Endothelial cell of umbilical vein (primary cell): Measurements from ENCODE around the gene CTIF. TPM values are rescaled to one million over a fixed set of nuclear protein-coding genes. Genes with fewer than 3 reads are reported as not detected.

Experiments used
- BruUV-seq: library from RNA; stranded (reverse); fragments of 400-500 nt; replicated peaks from 2 replicates; lab custom pipeline; 2021; lab: Mats Ljungman, UMichigan
- CTCF ChIA-PET: fragments of 300-600, 350-600 bp; sonication (Branson Sonifier 250); formaldehyde crosslinking; loops from one replicate; lab custom pipeline; 2021; ENCODE audit warnings: antibody characterized with exemption, inconsistent platforms; lab: Charles Lee
- POLR2A ChIA-PET: fragments of 300-600, 350-600 bp; sonication (Branson Sonifier 250); formaldehyde crosslinking; loops from one replicate; lab custom pipeline; 2021; ENCODE audit warnings: antibody characterized with exemption, inconsistent platforms; lab: Charles Lee
- DNase-seq: peaks from one replicate; pipeline ENCODE4 v3.0.0-alpha.2; 2011; ENCODE audit warnings: low read depth, low spot score
- FAIRE-seq: peaks from 2 replicates; lab custom pipeline; 2011; peaks lifted over from hg19 to GRCh38; lab: Jason Lieb, UNC
- H2AFZ ChIP-seq: 2 replicates; pipeline ENCODE4 v1.6.0; 2012; ENCODE audit warnings: low read depth, low read length, control low read depth, inconsistent platforms
- H3K27ac ChIP-seq: 2 replicates; pipeline ENCODE4 v1.5.1; 2011; ENCODE audit warnings: low read depth, mild to moderate bottlenecking, control low read depth, low read length, moderate library complexity; ENCODE audit not compliant: insufficient read depth
- H3K27me3 ChIP-seq, 2 experiments: 2 replicates each; pipeline versions ENCODE4 v1.6.0 to v1.6.1; 2011; ENCODE audit warnings: low read length in 2 of 2, mixed read lengths in 1 of 2; ENCODE audit not compliant: control insufficient read depth in 2 of 2, insufficient read depth in 2 of 2
- H3K36me3 ChIP-seq, 2 experiments: 2 replicates in 1 of 2; 3 replicates in 1 of 2; pipeline ENCODE4 v1.5.1; 2011; ENCODE audit warnings: low read length in 2 of 2, mild to moderate bottlenecking in 1 of 2, moderate library complexity in 1 of 2; ENCODE audit not compliant: control insufficient read depth in 2 of 2, insufficient read depth in 2 of 2; ENCODE audit errors: extremely low read depth in 1 of 2
- H3K4me1 ChIP-seq: 3 replicates; pipeline ENCODE4 v1.5.1; 2011; ENCODE audit warnings: mild to moderate bottlenecking, low read length; ENCODE audit not compliant: control insufficient read depth, insufficient read depth; ENCODE audit errors: extremely low read depth
- H3K4me2 ChIP-seq: 2 replicates; pipeline ENCODE4 v1.6.1; 2011; ENCODE audit warnings: low read length, control low read depth, mixed read lengths; ENCODE audit not compliant: insufficient read depth
- H3K4me3 ChIP-seq, 3 experiments: fragments of 200-600 bp in 1 of 3; sonication (generic), shearing (Covaris generic) in 1 of 3; replicated peaks in 1 of 3; 2 replicates each; pipeline ENCODE4 v1.5.1; 2011 to 2016; ENCODE audit warnings: control low read depth in 3 of 3, low read length in 3 of 3, mild to moderate bottlenecking in 2 of 3, inconsistent platforms in 1 of 3, low read depth in 1 of 3, moderate library complexity in 1 of 3; ENCODE audit not compliant: insufficient read depth in 1 of 3
- H3K79me2 ChIP-seq: 2 replicates; pipeline ENCODE4 v1.6.0; 2012; ENCODE audit warnings: low read length, inconsistent platforms; ENCODE audit not compliant: control insufficient read depth, insufficient read depth
- H3K9ac ChIP-seq: replicated peaks from 2 replicates; pipeline ENCODE3; 2011; ENCODE audit warnings: low read length, control low read depth; ENCODE audit not compliant: insufficient read depth; ENCODE audit errors: extremely low read depth
- H3K9me1 ChIP-seq: replicated peaks from 3 replicates; pipeline ENCODE4 v1.6.0; 2011; ENCODE audit warnings: mild to moderate bottlenecking, low read length; ENCODE audit not compliant: control insufficient read depth, insufficient read depth; ENCODE audit errors: extremely low read depth
- H3K9me3 ChIP-seq: replicated peaks from 2 replicates; pipeline ENCODE4 v1.5.1; 2012; ENCODE audit warnings: low read length, inconsistent platforms; ENCODE audit not compliant: control insufficient read depth, insufficient read depth
- H4K20me1 ChIP-seq: replicated peaks from 2 replicates; pipeline ENCODE3; 2011; ENCODE audit warnings: mild to moderate bottlenecking, low read length; ENCODE audit not compliant: control insufficient read depth, insufficient read depth; ENCODE audit errors: extremely low read depth
- CTCF ChIP-seq, 2 donors: IDR thresholded peaks; 1 replicate in 1 of 2; 2 replicates in 1 of 2; pipeline ENCODE4 v1.5.1; 2011; ENCODE audit warnings: low read length in 2 of 2, mild to moderate bottlenecking in 2 of 2, moderate library complexity in 2 of 2, control low read depth in 1 of 2, inconsistent platforms in 1 of 2, low read depth in 1 of 2; ENCODE audit not compliant: insufficient read depth in 1 of 2; ENCODE audit errors: extremely low read depth in 1 of 2
- EZH2 ChIP-seq: IDR thresholded peaks from 2 replicates; pipeline ENCODE4 v1.6.1; 2012; ENCODE audit warnings: borderline replicate concordance, low read depth, mild to moderate bottlenecking, moderate library complexity, low read length, inconsistent platforms; ENCODE audit not compliant: severe bottlenecking
- FOS ChIP-seq: IDR thresholded peaks from 2 replicates; pipeline ENCODE4 v1.6.1; 2011; ENCODE audit warnings: mild to moderate bottlenecking, low read length, moderate library complexity, borderline replicate concordance; ENCODE audit not compliant: insufficient read depth
- JUN ChIP-seq: IDR thresholded peaks from 2 replicates; pipeline ENCODE4 v1.6.1; 2011; ENCODE audit warnings: borderline replicate concordance, low read depth; ENCODE audit not compliant: insufficient read length, insufficient read depth
- MYC ChIP-seq: IDR thresholded peaks from one replicate; pipeline ENCODE4 v1.6.1; 2011; ENCODE audit warnings: mild to moderate bottlenecking, low read depth, low read length
- POLR2A ChIP-seq: IDR thresholded peaks from 2 replicates; pipeline ENCODE4 v1.6.1; 2012; ENCODE audit warnings: low read depth, mild to moderate bottlenecking, control low read depth, low read length
- dilution Hi-C: fragments of 300-500 bp; cut with MboI; formaldehyde crosslinking; loops from one replicate; pipeline ENCODE4 v1.15.0; 2019; ENCODE audit warnings: low sequenced_read_pairs; ENCODE audit not compliant: extremely low pct_ligation_motif_present
- intact Hi-C: fragments of 100-400 bp; cut with micrococcal nuclease; formaldehyde crosslinking; loops from one replicate; pipeline ENCODE4 v1.10.0; 2022
- polyA plus RNA-seq, 4 experiments: library from polyadenylated mRNA; depleted of rRNA in 3 of 4; stranded (reverse) in 3 of 4; unstranded in 1 of 4; fragments of >200 nt; gene quantifications; 2 replicates each; pipeline versions ENCODE4 v1.2.1 to v1.2.3, GENCODE V29; 2011 to 2012; ENCODE audit warnings: missing spikeins in 1 of 4
- total RNA-seq: library from RNA; stranded (reverse); gene quantifications from 2 replicates; pipeline ENCODE4 v1.2.3, GENCODE V29; 2021

The CTIF gene
- total and polyA plus RNA-seq, 2 donors (not counting 3 experiments of a cell fraction or from before 2014, with no cell fraction given) = 20.9 to 57.7 TPM

DNA sequence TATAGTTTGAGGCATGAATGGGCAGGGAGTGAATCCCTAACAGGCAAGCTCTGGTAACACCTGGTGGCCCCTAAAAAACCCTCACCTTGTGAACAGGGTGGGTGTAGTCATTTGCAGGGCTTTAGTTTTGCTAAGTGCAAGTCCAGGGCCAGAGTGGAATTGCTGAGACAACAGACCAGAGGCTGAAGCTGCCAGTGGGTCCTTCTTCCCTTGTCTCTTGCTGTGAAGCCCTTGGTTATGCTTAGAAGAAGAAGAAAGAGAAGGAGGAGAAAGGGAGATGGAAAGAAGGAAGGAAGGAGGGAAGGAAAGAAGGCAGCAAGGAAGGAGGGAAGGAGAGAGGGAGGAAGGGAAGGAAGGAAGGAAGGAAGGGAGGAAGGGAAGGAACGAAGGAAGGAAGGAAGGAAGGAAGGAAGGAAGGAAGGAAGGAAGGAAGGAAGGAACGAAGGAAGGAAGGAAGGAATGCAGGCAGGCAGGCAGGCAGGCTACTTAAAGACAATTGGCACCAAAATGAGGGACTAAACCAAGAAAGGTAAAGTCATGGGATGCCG, 366.1 kb downstream of the CTIF start:
- dilution Hi-C loops = no loop called here
- no peaks in the 10 kb centered on the region for H3K9me1 ChIP-seq
- H3K4me1 ChIP-seq = peaks cover 26% of the 10 kb centered on the region
- intact Hi-C loops = loop anchor here (5.0 kb wide), 1 partner anchor 272 kb away; no protein-coding TSS in a partner anchor
- no peaks in the 10 kb centered on the region for H3K79me2 ChIP-seq
- H3K9me3 ChIP-seq = no peaks in the 10 kb centered on the region
- no peak overlapping the region for H2AFZ ChIP-seq
- DNase-seq (no peak), FAIRE-seq (no peak)
- no peak overlapping the region for H3K4me2 ChIP-seq
- POLR2A ChIA-PET = no interaction called here
- no TSS peak for BruUV-seq
- no peaks in the 10 kb centered on the region for H4K20me1 ChIP-seq
- TF ChIP-seq FOS (no peak), JUN (no peak), POLR2A (no peak), EZH2 (no peak), MYC (no peak), CTCF (IDR thresholded peaks at IDR 0.05; ENCODE audit: extremely low read depth in 1 of 2, insufficient read depth in 1 of 2, low read depth in 1 of 2, low read length in 2 of 2) (no peak)
- no peak overlapping the region for H3K9ac ChIP-seq
- H3K27ac ChIP-seq = no peak overlapping the region
- no peak overlapping the region for H3K4me3 ChIP-seq
- no peaks in the 10 kb centered on the region for H3K36me3 ChIP-seq
- H3K27me3 ChIP-seq = no peaks in the 10 kb centered on the region
- CTCF ChIA-PET = interaction anchor here (1.7 kb wide), 1 partner anchor 32 kb away, joined by 4 read pairs; no protein-coding TSS in a partner anchor
